GM12891 (cell line): ENCODE results near the gene ABCC1.

Experiments used
- POLR2AphosphoS5 ChIP-seq: IDR thresholded peaks from 2 replicates; pipeline ENCODE4 v1.6.1; 2011; ENCODE audit warnings: low read depth, low read length, control low read depth
- SPI1 ChIP-seq: IDR thresholded peaks from 2 replicates; pipeline ENCODE4 v1.6.1; 2011; ENCODE audit warnings: low read depth, low read length, control low read depth
- TAF1 ChIP-seq: IDR thresholded peaks from 2 replicates; pipeline ENCODE4 v1.6.1; 2011; ENCODE audit warnings: low read depth, low read length, control low read depth

GRCh38 chr16:15946257-15947044, 3.0 kb upstream of the ABCC1 start:
- TF ChIP-seq POLR2AphosphoS5 (no peak), TAF1 (no peak), SPI1 (no peak)
